VCaP (cell line): ENCODE measurements around the gene LGALS3.

Experiments used
- H3K27ac ChIP-seq: fragments of 450-650 bp; 2 replicates; pipeline ENCODE4 v1.5.1; 2017
- CTCF ChIP-seq: fragments of 450-650 bp; conservative IDR thresholded peaks from 2 replicates; pipeline ENCODE4 v1.5.1; 2017; ENCODE audit warnings: mild to moderate bottlenecking, moderate library complexity

The LGALS3 gene

GRCh38 chr14:55094292-55095157 is 34.5 kb upstream of the LGALS3 start:
- no peak overlapping the region for H3K27ac ChIP-seq
- no peak for TF ChIP-seq CTCF

GRCh38 chr14:55097881-55098560 is 31.0 kb upstream of the LGALS3 start:
- H3K27ac ChIP-seq = no peak overlapping the region
- no peak for TF ChIP-seq CTCF

GRCh38 chr14:55098561-55098898 is 30.5 kb upstream of the LGALS3 start:
- TF ChIP-seq CTCF = no peak
- H3K27ac ChIP-seq = no peak overlapping the region

- no peak overlapping the region for H3K27ac ChIP-seq
- no peak for TF ChIP-seq CTCF
Measured at GRCh38 chr14:55099756-55100155, 29.3 kb upstream of the LGALS3 start.

- no peak for TF ChIP-seq CTCF
- peak overlapping the region; percentile 83 for H3K27ac ChIP-seq
Measured at GRCh38 chr14:55101698-55102097, 27.4 kb upstream of the LGALS3 start.

- peak overlapping the region; percentile 83 for H3K27ac ChIP-seq
- no peak for TF ChIP-seq CTCF
Measured at GRCh38 chr14:55102141-55102621, 26.9 kb upstream of the LGALS3 start.

GRCh38 chr14:55103005-55103640 is 25.9 kb upstream of the LGALS3 start:
- no peak for TF ChIP-seq CTCF
- H3K27ac ChIP-seq = peak overlapping the region; percentile 83
